D721Med (cell line): ENCODE measurements around the gene GMEB2.
A peak's percentile ranks its signal among the peaks of the same experiment; 100 is the strongest.

Source experiments
- DNase-seq: peaks from one replicate; pipeline ENCODE4 v3.0.0; 2011; ENCODE audit warnings: low spot score; ENCODE audit not compliant: insufficient read length
- FAIRE-seq: peaks from 2 replicates; lab custom pipeline; 2011; peaks lifted over from hg19 to GRCh38; lab: Jason Lieb, UNC
- CTCF ChIP-seq: IDR thresholded peaks from 2 replicates; pipeline ENCODE4 v1.5.1; 2012; ENCODE audit warnings: mild to moderate bottlenecking, control low read depth; ENCODE audit not compliant: insufficient read depth; ENCODE audit errors: missing control alignments

GMEB2 gene

GRCh38 chr20:63577317-63577894 lies 49.5 kb downstream of the GMEB2 start:
- no peak for DNase-seq
- no peak for FAIRE-seq
- TF ChIP-seq CTCF: no peak

GRCh38 chr20:63576311-63576710 lies 50.6 kb downstream of the GMEB2 start:
- FAIRE-seq: no peak
- no peak for TF ChIP-seq CTCF

GRCh38 chr20:63574829-63575743 lies 51.8 kb downstream of the GMEB2 start:
- FAIRE-seq: no peak

More at GRCh38 chr20:63576311-63576710, 50.6 kb downstream of the GMEB2 start:
- no peak for DNase-seq

GRCh38 chr20:63574156-63574828 lies 52.6 kb downstream of the GMEB2 start, which contains the start of gene HELZ2:
Gene HELZ2, minus strand, starts transcription at chr20:63574239. Its CDS starts 1,854 bp downstream, at chr20:63572385.
- TF ChIP-seq CTCF: no peak
- FAIRE-seq (no peak), DNase-seq (peak; percentile 75)

More at GRCh38 chr20:63574829-63575743, 51.8 kb downstream of the GMEB2 start:
- TF ChIP-seq CTCF: no peak
- no peak for DNase-seq

- DNase-seq: no peak
- no peak for FAIRE-seq
- no peak for TF ChIP-seq CTCF
Observed at GRCh38 chr20:63573647-63574131, 53.2 kb downstream of the GMEB2 start.

GRCh38 chr20:63572788-63573646 lies 53.9 kb downstream of the GMEB2 start:
- TF ChIP-seq CTCF: no peak
- DNase-seq: no peak
- FAIRE-seq: no peak
